Renal pelvis (tissue), 4 donors: ENCODE measurements around the gene NTRK2. TPM values are rescaled to one million over a fixed set of nuclear protein-coding genes. Genes with fewer than 3 reads are reported as not detected.

ENCODE experiments used
- DNase-seq: peaks from one replicate; pipeline ENCODE4 v3.0.0-alpha.2; 2013
- polyA plus RNA-seq, 3 donors: library from polyadenylated mRNA; unstranded; fragments of 120-200 nt; gene quantifications; one replicate each; pipeline ENCODE4 v1.2.1, GENCODE V29; 2013; ENCODE audit not compliant: insufficient read length in 3 of 3

Gene NTRK2
- polyA plus RNA-seq, 3 donors, result 81.1 to 111 (median 97.1) TPM

DNA sequence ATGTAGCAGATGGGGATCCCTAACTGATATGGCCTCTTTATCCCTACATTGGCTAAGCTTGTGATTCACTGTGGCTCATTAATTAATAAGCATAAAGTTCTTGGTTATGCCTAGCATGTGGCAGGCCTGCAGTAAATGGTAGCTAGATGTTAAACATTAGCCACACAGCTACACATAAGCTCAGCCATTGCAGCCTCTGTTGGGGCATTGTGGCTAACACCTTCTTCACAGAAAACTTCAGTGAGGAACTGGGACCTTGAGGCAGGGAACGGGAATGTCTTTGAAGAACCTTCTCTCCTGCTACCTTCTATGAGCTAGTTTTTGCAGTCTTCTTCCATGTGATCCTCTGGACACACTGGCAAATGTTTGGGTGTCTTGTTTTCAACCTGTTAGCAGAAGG, 338.2 kb downstream of the NTRK2 start:
- no peak for DNase-seq

DNA sequence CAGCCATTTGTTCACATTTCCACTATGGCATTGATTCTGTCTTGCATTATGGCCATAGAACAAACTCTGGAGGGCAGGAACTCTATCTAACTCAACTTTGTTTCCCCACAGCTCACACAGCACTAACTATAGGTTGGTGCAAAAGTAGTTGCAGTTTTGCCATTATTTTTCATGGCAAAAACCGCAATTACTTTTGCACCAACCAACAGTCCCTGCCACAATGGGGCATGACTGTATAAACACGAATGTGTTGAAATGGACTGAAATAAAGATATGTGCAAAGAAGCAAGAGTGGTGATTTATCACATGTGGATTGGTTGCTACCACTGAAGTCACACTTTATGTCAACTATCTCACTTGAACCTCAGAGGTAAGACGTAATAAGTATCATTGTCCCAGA, 338.7 kb downstream of the NTRK2 start:
- DNase-seq, result no peak

DNA sequence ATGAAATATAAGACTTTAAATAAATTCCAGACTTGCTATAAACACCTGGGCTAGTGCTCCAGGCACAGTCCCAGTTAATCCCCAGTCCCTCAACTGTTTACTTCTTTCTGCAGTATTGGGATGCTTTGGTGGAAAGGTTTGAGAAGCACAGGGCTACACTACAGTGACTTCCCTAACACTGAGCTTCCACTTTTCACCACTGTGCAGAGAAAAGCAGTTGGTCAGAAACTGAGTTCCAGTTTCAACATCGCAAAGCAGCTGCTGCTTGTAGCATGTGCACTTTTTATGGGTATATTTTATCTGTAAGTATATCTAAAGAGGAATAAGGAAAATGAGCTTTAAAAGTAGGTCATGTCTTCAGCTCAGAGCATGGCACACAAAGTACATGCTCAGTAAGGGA, 339.7 kb downstream of the NTRK2 start:
- DNase-seq, result no peak

DNA sequence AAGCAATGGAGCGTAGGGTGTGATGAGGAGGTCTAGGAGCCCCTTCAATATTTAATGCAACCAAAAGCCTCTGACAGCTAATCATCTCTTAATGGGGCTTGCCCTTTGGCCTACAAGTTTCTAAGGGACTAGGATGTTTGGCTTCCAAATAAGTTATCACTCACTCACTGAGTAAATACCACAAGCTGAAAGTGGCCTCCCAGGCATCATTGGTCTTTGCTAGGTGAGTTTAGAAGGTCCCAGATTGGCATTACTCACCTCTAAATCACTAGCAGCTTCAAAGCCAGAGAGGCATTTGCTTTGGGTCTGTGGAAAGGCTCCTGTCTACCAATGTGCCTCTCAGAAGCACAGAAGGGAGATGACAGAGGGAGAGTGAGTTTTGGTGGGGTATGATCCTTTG, 344.2 kb downstream of the NTRK2 start:
- DNase-seq, result no peak

DNA sequence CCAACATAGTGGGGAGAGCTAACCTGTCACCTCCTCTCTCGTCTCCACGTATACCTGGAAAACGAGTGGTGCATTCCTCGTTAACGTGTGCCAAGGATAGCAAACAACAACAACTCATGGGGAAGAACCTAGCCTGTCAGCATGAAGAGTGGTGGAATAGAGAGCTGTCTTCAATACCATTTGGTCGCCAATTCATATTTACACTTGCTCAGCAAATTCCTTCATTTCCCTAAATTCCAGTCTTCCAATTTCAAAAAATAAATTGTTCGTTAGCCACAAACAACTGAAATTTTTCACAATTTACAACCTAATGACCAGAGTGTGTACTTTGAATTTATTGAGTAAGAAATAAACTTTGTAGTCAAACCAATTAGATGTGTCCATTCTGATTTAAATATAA, 344.8 kb downstream of the NTRK2 start:
- DNase-seq, result no peak

GRCh38 chr9:85016384-85017006, 347.0 kb downstream of the NTRK2 start:
- peak; percentile 77 for DNase-seq

- DNase-seq, result no peak
Measured at GRCh38 chr9:85020791-85021190, 351.3 kb downstream of the NTRK2 start.

GRCh38 chr9:85021686-85022085, 352.2 kb downstream of the NTRK2 start:
- no peak for DNase-seq

DNA sequence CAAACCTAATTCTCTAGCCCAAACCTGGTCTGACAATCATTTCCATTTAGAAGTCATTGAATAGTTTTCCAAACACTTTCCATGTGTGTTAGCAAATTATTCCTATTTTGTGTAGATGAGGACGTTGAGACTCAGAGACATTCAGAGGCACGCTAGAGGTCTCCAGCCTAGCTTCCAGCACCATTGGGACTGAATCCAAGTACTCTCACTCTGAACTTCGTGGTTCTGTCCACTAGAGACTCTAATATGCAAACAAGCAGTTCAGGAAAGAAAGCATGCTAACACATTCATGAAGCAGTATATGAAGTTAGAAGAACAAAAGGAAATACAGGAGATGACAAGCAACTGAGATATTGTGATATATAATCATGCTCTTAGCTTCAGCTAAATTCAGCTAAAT, 354.8 kb downstream of the NTRK2 start:
- no peak for DNase-seq

GRCh38 chr9:85025638-85026037, 356.1 kb downstream of the NTRK2 start:
- peak; percentile 72 for DNase-seq

DNA sequence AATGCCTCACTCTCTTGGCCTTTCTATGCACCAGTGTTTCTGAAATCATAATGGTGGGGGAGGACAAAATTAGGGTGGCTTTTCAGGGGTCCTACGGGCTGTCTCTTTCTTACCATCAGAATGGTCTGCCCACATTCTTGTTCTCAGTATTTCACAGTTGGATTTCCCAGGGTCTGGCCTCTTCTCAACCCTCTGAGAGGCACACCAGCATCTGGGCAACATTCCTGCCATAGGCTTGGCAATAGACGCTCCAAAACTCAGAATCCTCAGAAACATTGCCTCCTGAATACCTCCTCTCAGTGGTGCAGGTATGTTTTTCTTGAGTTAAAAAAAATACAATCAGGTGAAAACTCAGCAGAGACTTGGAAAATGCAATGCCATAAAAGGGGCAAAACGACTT, 358.3 kb downstream of the NTRK2 start:
- DNase-seq, result no peak

GRCh38 chr9:85030316-85030715, 360.8 kb downstream of the NTRK2 start:
- DNase-seq, result no peak

- DNase-seq, result no peak
Measured at GRCh38 chr9:85036496-85036895, 367.0 kb downstream of the NTRK2 start.

- no peak for DNase-seq
Measured at GRCh38 chr9:85038061-85038460, 368.5 kb downstream of the NTRK2 start.

- DNase-seq, result no peak
Measured at GRCh38 chr9:85038824-85039608, 369.5 kb downstream of the NTRK2 start.

GRCh38 chr9:85040146-85040545, 370.6 kb downstream of the NTRK2 start:
- DNase-seq, result no peak

DNA sequence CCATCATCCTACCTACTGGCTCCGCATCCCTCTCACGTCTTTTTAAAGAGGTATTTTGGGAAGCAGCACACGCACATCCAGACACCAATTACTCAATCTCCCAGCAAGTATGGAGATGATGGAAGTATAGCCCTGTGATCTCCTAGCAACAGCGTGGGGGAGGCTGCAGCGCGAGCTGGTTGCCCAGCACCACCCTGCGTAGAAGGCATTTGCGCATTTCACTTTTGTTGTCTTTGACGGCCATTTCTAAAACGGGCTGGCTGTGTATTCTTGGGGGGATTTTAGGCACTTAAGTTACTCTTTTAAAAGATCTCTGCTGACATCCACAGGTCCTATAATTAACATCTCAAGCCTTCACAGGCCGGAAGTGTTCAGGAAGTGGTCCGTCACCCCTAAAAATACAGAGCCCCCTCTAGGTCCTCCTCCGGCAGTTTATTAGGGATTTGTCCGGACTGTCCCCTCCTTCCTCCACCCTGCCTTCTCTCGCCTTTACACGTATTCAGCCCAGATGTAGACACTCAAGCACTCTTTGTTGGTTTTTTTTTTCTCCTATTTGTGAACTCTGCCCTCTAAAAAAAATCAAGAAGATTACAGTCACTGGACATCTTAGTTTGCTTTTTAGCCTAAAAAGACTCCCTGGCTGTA, 371.4 kb downstream of the NTRK2 start:
- peak; percentile 58 for DNase-seq

GRCh38 chr9:85041466-85042137, 372.1 kb downstream of the NTRK2 start:
- DNase-seq, result no peak

DNA sequence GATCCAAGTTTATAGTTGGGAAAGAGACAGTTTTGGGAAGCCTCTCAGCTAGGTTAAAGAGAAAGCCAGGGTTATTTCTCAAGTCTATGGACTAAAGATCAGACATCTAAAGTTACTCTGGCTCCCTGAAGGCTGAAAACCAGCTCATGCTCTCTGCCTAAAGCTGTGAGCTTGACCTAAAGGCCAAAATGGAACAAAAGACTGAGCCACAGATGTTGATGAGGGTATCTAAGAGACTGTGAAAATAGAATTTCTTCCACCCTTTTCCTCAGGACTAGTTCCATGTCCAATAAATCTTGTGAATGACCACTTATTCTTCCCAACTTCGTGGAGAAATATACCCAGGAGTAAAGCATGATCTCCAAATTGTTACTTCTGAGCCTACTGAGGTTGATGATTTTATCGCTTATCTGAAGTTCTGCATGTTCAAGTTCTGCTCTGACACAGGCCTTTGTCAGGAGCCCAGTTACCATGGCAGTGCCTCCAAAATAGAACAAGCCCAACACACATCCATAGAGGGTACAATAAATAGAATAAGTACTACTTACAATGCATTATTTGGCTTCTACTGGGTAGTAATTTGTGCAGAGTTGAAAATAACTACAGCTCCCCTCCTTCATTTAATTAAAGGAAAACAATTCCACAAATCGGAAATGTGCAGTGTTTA, 373.6 kb downstream of the NTRK2 start:
- DNase-seq, result no peak

DNA sequence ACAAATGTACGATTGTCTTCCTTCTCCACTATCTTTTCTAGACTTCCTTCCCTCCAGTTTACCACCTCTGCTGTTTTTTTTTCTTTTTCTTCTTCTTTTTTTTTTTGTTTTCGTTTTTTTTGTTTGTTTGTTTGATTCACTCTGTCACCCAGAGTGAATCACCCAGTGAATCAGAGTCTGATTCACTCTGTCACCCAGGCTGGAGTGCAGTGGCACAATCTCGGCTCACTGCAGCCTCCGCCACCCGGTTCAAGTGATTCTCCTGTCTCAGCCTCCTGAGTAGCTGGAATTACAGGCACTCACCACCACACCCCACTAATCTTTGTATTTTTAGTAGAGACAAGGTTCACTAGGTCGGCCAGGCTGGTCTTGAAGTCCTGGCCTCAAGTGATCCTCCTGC, 375.7 kb downstream of the NTRK2 start:
- DNase-seq, result no peak

- no peak for DNase-seq
Measured at GRCh38 chr9:85046475-85046874, 376.9 kb downstream of the NTRK2 start.

- no peak for DNase-seq
Measured at GRCh38 chr9:85053206-85053786, 383.8 kb downstream of the NTRK2 start.
